Anterior cingulate cortex (tissue), 58 donors: Measurements from ENCODE around the gene GPR146.

Source experiments
- DNase-seq, 58 donors: peaks; one replicate each; lab custom pipeline; 2025; lab: John Stamatoyannopoulos, UW

GPR146 gene

GRCh38 chr7:1041551-1042491, 2.5 kb upstream of the GPR146 start:
- DNase-seq: no peak

- no peak for DNase-seq
These were observed 1.9 kb upstream of the GPR146 start for GRCh38 chr7:1042492-1042833.

- DNase-seq: no peak
These were observed 676 bp upstream of the GPR146 start for GRCh38 chr7:1043552-1044188.

- peak in 1 of 58 donors; percentile 50 for DNase-seq
These were observed 1.0 kb downstream of the GPR146 start for GRCh38 chr7:1045069-1046063.

GRCh38 chr7:1046722-1047679, 2.7 kb downstream of the GPR146 start:
- no peak for DNase-seq

GRCh38 chr7:1049006-1049741, 4.8 kb downstream of the GPR146 start:
- DNase-seq: no peak

- DNase-seq: no peak
These were observed 5.5 kb downstream of the GPR146 start for GRCh38 chr7:1049801-1050200.

GRCh38 chr7:1050254-1050906, 6.0 kb downstream of the GPR146 start:
- peak in 3 of 58 donors; percentile 11 to 27 (median 16) for DNase-seq

- no peak for DNase-seq
These were observed 6.8 kb downstream of the GPR146 start for GRCh38 chr7:1050956-1051690.

- DNase-seq: peak in 12 of 58 donors; percentile 19 to 50 (median 31)
These were observed 7.9 kb downstream of the GPR146 start for GRCh38 chr7:1052031-1052818.

GRCh38 chr7:1053002-1053411, 8.7 kb downstream of the GPR146 start:
- DNase-seq: peak in 2 of 58 donors; percentile 29 to 30

GRCh38 chr7:1053816-1054370, 9.5 kb downstream of the GPR146 start:
- no peak for DNase-seq

GRCh38 chr7:1054438-1054837, 10.1 kb downstream of the GPR146 start:
- peak in 46 of 58 donors; percentile 34 to 81 (median 62) for DNase-seq

GRCh38 chr7:1054861-1055450, 10.6 kb downstream of the GPR146 start:
- DNase-seq: peak in 45 of 58 donors; percentile 21 to 81 (median 56)

GRCh38 chr7:1055491-1055955, 11.2 kb downstream of the GPR146 start:
- DNase-seq: no peak
